NCI-H146 (cell line): ENCODE measurements around the gene GPR37L1.
"Not testable (repeated sequence)": the region's sequence is repeated elsewhere in the genome, so short reads cannot be mapped to it uniquely, and the experiment has no call there.

Experiments
- DNase-seq: peaks from one replicate; lab custom pipeline; 2025; lab: John Stamatoyannopoulos, UW

GPR37L1 gene

DNA sequence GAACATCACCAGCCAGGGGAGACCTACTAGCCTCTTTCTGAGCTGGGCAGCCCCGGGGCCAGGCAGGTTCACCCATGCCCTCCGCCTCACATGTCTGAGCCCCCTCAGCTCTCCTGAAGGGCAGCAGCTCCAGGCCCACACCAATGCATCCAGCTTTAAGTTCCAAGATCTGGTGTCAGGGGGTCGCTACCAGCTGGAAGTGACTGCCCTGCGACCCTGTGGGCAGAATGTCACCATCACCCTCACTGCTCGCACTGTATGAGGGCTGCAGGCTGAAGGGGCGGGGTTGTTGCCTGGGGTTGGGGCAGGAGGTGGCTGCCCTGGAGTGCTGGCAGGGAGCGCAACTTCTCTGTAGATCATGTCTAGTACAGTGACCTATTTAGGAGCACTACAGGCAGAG, 46.1 kb downstream of the GPR37L1 start:
- DNase-seq = no peak

DNA sequence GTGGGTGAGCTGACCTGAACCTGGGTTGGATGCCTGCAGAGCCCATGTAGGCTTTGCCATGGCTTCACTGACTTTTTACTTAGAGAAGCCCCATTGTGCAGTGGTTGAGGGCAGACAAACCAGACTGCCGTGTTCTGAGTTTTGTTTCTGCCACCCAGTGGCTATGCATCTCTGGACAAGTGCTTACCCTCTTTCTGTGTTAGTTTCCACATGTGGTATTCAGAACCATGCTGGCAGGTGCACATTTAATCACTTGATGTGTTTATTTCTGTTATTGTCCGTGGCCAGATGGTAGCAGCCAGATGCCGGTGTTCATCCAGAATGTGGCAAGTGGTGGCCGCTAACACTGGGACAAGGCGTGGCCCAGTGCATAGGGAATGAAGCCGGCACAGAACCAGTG, 48.0 kb downstream of the GPR37L1 start:
- peak; percentile 41 for DNase-seq

- DNase-seq = no peak
These were observed 48.7 kb downstream of the GPR37L1 start for GRCh38 chr1:202171292-202172014.

DNA sequence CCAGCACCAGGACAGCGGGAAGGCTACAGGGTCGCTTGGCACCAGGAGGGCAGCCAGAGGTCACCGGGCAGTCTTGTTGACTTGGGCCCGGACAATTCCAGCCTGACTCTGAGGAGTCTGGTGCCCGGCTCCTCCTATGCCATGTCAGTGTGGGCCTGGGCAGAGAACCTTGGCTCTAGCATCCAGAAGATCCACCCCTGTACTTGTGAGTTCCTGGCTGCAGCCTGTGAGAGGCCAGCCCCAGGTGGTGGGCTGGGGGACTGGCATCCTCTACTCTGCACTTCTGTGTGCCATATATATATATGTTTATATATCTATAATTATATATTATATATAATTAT, 49.3 kb downstream of the GPR37L1 start:
- DNase-seq = no peak

DNA sequence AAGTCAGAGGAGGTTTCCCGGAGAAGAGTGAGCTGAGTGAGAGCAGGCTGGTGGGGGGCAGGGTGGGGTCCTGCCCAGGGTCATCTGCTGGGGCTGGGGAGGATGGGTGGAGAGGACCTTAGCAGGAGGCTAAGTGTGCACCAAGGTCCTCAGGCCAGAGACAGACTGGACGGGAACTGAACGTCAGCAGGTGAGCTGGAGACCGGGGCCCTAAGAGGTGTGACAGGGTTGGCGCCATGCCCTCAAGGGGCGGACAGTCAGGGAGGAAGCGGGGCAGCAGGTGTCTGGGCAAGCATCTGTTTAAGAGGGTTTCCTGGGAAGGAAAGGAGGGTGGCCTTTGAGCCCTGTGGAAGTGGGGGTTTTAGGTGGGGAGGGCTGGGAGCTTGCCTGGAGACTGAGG, 51.3 kb downstream of the GPR37L1 start:
- DNase-seq = no peak

DNA sequence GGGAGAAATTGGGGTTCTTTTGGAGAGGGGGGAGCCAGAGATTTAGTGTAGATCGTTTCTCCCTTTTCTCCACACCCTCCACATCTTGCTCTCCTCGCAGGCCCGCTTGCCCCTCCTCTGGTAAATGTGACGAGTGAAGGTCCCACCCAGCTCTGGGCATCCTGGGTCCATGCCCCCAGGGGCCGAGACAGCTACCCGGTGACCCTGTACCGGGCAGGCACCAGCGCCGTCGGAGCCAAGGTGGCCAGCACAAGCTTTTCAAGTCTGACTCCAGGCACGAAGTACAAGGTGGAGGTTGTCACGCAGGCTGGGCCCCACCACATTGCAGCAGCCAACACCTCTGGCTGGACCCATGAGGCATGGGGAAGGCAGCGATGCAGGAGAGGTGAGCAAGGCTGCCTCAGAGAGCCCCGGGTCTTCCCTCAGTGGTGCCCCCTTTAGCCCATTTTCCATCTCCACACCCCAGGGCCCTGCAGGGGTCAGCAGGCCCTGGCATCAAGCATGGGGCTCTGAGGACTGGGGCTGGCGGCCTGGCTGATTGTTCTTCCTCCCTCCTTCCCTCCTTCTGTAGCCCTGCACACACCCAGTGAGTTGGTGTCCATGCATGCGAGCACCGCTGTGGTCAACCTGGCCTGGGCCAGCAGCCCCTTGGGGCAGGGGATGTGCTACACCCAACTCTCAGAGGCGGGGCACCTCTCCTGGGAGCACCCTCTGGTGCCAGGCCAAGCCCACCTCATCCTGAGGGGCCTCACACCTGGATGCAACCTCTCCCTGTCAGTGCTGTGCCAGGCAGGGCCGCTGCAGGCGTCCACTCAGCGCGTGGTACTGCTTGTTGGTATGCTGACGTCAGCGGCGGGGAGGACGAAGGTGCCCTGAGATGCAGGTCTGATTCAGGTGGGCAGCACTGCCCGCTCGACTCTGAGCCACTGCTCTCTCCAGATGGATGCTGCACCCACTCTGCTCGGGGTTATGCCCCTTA, 54.5 kb downstream of the GPR37L1 start:
- DNase-seq = no peak

DNA sequence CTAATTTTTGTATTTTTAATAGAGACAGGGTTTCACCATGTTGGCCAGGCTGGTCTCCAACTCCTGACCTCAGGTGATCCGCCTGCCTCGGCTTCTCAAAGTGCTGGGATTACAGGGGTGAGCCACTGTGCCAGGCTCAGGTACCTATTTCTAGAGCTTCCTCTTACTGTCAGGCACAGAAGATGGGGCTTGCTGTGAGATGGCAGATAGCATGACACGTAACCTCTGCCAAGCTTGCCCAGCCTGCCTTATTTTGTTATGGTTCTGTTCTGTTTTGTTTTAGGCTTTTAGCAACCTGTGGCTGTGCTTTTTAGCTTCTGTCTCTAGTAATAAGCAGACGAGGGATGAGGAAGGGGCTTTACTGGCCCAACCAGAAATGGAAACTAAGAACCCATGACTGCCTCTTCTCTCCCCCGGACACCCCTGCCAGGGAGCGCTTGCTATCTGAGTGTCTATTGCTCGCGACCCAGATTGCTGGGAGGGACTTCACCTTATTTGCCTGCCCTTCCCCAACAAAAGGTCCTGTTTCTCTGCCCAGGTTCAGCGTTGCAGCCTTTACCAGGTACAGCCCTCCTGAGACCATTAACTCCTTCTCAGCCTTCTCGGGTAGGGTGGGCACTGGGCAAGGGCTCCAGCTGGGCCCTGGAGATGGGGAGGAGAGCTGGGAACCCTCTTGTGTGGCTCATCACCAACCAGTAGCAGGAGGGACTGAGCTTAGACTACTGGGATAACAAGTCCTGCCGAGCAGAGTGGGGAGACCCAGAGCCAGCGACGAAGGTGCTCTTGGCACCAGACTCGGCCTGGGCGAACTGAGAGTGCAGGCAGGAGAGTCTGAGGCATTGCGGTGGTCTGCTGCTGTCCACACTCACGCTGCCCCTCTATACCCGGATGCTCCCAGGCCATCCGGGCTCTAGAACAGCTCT, 57.4 kb downstream of the GPR37L1 start:
- no peak for DNase-seq

DNA sequence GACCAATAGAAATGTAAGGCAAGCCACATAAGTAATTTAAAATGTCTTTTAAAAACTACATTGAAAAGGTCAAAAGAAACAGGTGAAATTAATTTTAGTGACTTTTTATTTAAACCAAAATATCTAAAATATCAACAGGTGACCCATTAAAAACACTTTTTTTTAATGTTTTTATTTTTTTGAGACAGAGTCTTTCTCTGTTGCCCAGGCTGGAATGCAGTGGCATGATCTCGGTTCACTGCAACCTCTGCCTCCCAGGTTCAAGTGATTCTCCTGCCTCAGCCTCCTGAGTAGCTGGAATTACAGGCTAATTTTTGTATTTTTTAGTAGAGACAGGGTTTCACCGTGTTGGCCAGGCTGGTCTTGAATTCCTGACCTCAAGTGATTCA, 58.0 kb downstream of the GPR37L1 start:
- DNase-seq = not testable (repeated sequence)

DNA sequence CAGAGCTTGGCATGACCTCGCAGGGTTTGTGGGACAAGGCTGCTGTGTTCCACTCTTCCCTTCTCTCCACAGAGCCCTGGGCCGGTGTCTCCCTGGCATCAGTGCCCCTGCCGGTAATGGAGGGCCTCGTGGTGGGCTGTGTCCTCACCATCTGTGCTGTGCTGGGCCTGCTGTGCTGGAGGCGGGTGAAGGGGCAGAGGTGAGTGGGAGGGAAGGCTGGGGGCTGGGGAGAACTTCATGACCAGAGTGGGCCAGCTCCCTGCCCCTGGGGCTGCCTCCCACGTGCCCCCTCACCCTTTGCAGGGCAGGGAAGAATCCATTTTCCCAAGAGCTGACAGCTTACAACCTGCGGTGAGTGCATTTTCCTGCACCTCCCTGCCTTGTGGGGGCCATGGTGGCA, 58.9 kb downstream of the GPR37L1 start:
- DNase-seq = no peak

GRCh38 chr1:202182040-202182877, 59.5 kb downstream of the GPR37L1 start:
- no peak for DNase-seq
